Panc1 (cell line): ENCODE data around the gene DEPDC4.

Experiments used
- CTCF ChIP-seq: fragments of 450-650 bp; IDR thresholded peaks from 2 replicates; pipeline ENCODE4 v1.5.1; 2017; ENCODE audit warnings: mild to moderate bottlenecking
- SIN3A ChIP-seq: IDR thresholded peaks from 2 replicates; pipeline ENCODE4 v1.6.1; 2012; ENCODE audit warnings: low read depth, mild to moderate bottlenecking, low read length, moderate library complexity, borderline replicate concordance; ENCODE audit not compliant: insufficient read depth
- TF ChIP-seq, protein P1 (sequence below), 2 experiments: IDR thresholded peaks; 2 replicates each; pipeline ENCODE4 v1.6.1; 2011 to 2012; ENCODE audit warnings: low read depth in 2 of 2, control low read depth in 1 of 2, low read length in 1 of 2, mild to moderate bottlenecking in 1 of 2, moderate library complexity in 1 of 2; ENCODE audit not compliant: insufficient read depth in 1 of 2

DNA sequence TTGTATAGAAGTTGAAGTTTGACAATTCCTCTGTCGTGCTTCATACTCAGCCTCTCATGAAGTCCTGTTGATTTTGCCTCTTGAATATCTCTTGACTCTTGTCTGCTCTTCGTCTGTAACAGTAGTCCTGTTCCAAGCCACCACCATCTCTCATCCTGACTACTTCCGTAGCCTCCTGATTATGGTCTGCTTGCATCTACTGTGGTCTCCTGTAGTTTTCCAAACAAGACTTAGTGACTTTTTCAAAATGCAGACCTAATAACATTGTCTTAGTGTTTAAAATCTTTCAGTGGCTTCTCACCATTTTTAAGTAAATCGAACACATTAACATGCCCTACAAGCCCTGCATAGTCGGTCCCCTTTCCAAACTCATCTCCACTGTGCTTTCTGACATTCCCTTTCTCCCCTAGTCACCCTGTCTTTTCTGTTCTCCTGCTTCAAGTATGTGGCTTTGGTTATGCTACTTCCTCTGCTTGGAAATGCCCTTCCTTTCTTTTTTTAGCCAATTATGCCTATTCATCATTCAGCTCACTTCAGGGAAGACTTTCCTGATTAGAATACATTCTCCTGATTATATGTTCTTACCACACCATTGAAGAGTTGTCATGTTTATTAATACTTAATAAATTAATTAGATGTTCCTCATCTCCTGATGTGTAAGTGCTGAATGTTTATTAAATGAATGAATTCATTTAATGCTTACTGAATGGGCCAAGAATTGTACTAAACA is 2.1 kb upstream of the DEPDC4 start:
- TF ChIP-seq, protein P1, sequence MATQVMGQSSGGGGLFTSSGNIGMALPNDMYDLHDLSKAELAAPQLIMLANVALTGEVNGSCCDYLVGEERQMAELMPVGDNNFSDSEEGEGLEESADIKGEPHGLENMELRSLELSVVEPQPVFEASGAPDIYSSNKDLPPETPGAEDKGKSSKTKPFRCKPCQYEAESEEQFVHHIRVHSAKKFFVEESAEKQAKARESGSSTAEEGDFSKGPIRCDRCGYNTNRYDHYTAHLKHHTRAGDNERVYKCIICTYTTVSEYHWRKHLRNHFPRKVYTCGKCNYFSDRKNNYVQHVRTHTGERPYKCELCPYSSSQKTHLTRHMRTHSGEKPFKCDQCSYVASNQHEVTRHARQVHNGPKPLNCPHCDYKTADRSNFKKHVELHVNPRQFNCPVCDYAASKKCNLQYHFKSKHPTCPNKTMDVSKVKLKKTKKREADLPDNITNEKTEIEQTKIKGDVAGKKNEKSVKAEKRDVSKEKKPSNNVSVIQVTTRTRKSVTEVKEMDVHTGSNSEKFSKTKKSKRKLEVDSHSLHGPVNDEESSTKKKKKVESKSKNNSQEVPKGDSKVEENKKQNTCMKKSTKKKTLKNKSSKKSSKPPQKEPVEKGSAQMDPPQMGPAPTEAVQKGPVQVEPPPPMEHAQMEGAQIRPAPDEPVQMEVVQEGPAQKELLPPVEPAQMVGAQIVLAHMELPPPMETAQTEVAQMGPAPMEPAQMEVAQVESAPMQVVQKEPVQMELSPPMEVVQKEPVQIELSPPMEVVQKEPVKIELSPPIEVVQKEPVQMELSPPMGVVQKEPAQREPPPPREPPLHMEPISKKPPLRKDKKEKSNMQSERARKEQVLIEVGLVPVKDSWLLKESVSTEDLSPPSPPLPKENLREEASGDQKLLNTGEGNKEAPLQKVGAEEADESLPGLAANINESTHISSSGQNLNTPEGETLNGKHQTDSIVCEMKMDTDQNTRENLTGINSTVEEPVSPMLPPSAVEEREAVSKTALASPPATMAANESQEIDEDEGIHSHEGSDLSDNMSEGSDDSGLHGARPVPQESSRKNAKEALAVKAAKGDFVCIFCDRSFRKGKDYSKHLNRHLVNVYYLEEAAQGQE (IDR thresholded peaks at IDR 0.05; ENCODE audit: insufficient read depth in 1 of 2, low read depth in 2 of 2, low read length in 1 of 2): no peak
- TF ChIP-seq CTCF (no peak), SIN3A (no peak)
